ENCODE measurements around the gene MARK2. TPM values are rescaled to one million over a fixed set of nuclear protein-coding genes. Genes with fewer than 3 reads are reported as not detected.

The MARK2 gene
- total and polyA plus RNA-seq, 10 of the 15 experiments (the other 5 are each of a cell fraction or from before 2014, with no cell fraction given) = 0.19 to 29.5 (median 13.2) TPM

GRCh38 chr11:63853476-63853875, 14.6 kb downstream of the MARK2 start (continued):
- no peak for TF ChIP-seq ZBTB40 (IDR thresholded peaks at IDR 0.05; ENCODE audit: borderline replicate concordance)

GRCh38 chr11:63854696-63855095, 15.8 kb downstream of the MARK2 start:
- ChIA-PET POLR2A (interaction anchor here (0.7 to 1.0 kb wide), 2 partner anchors 16 to 168 kb away, joined by 3 read pairs; partner anchors contain the start of gene MARK2), CTCF (interaction anchor here (2.2 kb wide), 1 partner anchor 17 kb away, joined by 8 read pairs; no protein-coding TSS in a partner anchor), SMC1A (ENCODE audit: uncharacterized antibody, unreplicated experiment) (interaction anchor here (0.6 to 3.2 kb wide), 5 partner anchors 12 to 91 kb away, joined by 3 to 19 read pairs (median 8); partner anchors contain the start of gene MARK2), RAD21 (ENCODE audit: unreplicated experiment) (no interaction called here)
- intact Hi-C loops (cut with micrococcal nuclease; ENCODE audit: unreplicated experiment) = no loop called here
- no peak for FAIRE-seq
- TF ChIP-seq BMI1 (IDR thresholded peaks at IDR 0.05; ENCODE audit: borderline replicate concordance) (no peak), NRF1 (conservative IDR thresholded peaks at IDR 0.05; ENCODE audit: low read depth, low read length) (no peak), STAT1 (conservative IDR thresholded peaks at IDR 0.05) (no peak), USF1 (IDR thresholded peaks at IDR 0.05; ENCODE audit: borderline replicate concordance, extremely low read length, insufficient read depth, low read depth, low read length) (no peak), SPI1 (IDR thresholded peaks at IDR 0.05; ENCODE audit: borderline replicate concordance, insufficient read depth, low read depth, low read length) (no peak)
- Histone ChIP-seq H3K27me3 (replicated peaks in 1 of 2; ENCODE audit: control insufficient read depth in 2 of 2, insufficient read depth in 2 of 2, low read length in 1 of 2) (no peaks in the 10 kb centered on the region), H3K4me3 (no peak overlapping the region), H3K9ac (ENCODE audit: control insufficient read depth, insufficient read depth, low read length) (no peak overlapping the region), H3K79me2 (ENCODE audit: control insufficient read depth, insufficient read depth, low read length) (peaks cover 50% of the 10 kb centered on the region), H3K4me2 (ENCODE audit: control insufficient read depth, insufficient read depth) (no peak overlapping the region), H3K4me1 (ENCODE audit: control insufficient read depth, insufficient read depth, low read length) (peaks cover 16% of the 10 kb centered on the region), H4K20me1 (ENCODE audit: control insufficient read depth, insufficient read depth) (no peaks in the 10 kb centered on the region), H3K36me3 (ENCODE audit: control insufficient read depth in 2 of 2, insufficient read depth in 2 of 2, low read length in 1 of 2) (peaks cover 2 to 6% of the 10 kb centered on the region in 2 experiments; a peak in 3 of 4 replicates), H3K9me3 (replicated peaks; ENCODE audit: control insufficient read depth, insufficient read depth, low read length) (no peaks in the 10 kb centered on the region), H2AFZ (ENCODE audit: control insufficient read depth, low read depth, low read length) (no peak overlapping the region), H3K27ac (ENCODE audit: control insufficient read depth, insufficient read depth) (no peak overlapping the region)
- ATAC-seq = no peak
- no TSS peak for BruUV-seq (replicated peaks)
- DNase-seq (ENCODE audit: low read depth, low spot score) = no peak
- in situ Hi-C loops (cut with MboI) = no loop called here
- 94% methylated on average over 4 of the region's 4 CpGs for WGBS (ENCODE audit: insufficient coverage, insufficient replicate concordance, low lambda C conversion rate, missing lambda C conversion rate)

All from GM12878 (cell line).